Right forelimb (tissue), 1 donor: ENCODE results near the gene TMEM253.

Experiments
- DNase-seq: peaks from one replicate; pipeline ENCODE4 v3.0.0-alpha.2; 2018

TMEM253 gene

DNA sequence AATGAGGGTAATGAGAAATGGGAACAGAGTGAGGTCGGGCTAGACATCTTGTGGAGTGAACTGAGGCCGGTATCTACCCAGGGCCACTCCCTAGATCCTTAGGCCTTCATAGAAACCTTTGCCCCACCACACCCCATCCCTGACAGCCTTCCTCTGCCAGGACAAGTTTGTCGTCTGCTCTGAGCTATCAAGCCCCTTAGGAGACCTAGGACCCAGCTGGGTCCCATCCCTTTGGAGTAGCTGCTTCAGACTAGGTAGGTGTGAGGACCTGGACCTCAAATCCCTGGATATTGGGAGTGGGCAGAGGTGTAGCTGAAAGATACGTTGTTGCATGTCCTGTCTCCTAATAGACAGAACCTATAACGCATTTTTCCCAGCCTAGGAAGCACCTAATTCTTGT lies at the start of gene TMEM253:
Gene TMEM253, plus strand, starts transcription at position 136 of the 400 bp plus-strand sequence. CDS start 278 bp downstream, outside the sequence.
- DNase-seq, result no peak

DNA sequence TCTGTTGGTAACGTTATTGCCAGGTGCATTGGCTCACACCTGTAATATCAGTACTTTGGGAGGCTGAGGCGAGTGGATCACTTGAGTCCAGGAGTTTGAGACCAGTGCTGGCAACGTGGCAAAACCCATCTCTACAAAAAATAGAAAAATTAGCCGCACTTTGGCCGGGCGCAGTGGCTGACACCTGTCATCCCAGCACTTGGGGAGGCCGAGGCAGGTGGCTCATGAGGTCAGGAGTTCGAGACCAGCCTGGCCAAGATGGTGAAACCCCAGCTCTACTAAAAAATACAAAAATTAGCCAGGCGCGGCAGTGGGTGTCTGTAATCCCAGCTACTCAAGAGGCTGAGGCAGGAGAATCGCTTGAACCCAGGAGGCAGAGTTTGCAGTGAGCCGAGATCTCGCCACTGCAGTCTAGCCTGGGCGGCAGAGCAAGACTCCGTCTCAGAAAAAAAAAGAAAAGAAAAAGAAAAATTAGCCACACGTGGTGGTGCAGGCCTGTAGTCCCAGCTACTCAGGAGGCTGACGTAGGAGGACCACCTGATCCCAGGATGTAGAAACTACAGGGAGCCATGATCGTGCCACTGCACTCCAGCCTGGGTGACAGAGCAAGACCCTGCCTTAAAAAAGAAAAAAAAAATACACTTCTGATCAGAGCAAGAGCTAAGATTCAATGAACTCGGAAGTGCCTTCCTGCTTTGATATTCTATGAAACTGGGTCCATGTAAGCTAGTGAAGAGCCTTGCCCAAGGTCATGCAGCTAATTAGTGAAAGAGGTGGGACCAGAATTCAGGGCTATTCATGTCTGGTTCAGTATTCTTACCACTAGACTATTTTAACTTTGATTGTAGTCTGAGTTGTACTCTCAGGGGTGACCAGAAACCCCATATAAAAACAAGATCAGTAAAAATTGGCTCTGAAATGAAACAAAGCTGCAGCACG lies 47.4 kb upstream of the TMEM253 start:
- DNase-seq, result no peak

DNA sequence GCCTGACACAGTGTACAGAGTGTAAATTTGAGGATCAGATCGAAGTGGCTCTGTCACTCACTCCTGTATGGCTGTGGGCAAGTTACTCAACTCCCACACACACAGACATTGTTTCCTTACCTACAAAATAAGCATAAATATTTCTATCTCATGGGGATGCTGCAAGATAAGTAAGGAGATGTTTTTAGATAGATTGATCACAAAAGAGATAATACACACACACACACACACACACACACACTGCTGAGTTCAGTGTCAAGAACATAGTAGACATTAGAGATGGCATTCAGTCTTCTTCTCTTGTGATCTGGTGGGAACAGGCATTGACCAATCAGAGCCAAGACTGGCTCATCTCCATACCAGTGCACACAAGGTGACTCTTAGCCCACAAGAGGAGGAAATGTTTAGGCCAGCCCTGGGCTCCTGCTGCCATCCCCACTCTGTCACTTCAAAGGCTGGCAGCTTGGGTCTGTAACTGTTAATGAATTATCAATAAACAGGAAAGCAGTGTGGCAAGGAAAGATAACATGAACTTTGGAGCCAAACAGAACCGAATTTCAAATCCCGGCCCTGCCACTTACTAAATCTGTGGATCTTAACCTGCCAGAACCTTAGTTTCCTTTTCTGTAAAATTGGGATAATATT lies 46.6 kb upstream of the TMEM253 start:
- DNase-seq, result no peak

DNA sequence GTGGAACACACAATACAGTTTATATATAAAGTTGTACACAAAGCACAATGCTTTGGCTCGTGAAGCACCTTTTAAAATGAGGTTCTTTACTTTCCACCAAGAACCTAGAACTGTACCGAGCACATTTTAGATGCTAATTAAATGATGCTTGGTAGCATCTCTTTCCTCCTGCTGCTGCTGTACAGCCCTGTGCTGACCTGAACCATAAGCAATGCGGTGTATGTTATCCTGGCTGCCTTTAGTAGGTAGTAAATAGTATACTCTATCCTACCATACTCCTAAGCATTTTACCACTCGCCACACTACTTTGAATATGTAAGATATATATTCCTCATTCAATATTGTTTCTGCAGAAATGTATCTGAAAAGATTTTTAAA lies 46.1 kb upstream of the TMEM253 start:
- DNase-seq, result no peak

DNA sequence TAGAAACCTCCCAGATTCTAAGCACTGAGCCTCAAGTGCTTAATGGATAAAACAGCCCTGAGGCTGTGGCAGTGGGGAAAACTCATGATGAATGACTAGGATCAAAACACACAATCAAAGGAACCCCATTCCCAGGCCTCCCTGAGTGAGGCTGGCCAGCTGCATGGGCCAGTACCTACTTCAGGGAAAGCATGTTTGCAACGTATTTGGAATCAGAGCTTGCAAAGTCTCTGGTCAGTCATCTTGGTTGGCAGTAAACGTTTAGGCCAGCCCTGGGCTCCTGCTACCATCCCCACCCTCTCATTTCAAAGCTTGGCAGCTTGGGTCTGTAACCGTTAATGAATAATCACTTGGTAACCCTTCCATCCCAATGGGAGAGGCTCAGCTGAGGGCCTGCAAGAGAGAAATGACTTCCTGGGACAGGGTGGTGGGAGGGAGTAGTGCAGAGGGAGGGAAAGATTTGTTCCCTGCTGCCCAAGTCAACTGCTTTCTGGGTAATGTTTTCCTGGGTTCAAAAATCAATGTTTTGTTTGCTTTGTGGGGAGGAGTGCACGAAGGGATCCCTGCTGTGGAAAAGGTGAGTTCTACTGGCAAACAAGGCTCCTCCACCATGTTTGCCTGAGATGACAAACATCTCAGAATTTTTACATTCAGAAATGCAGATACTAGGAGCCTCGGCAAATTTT lies 45.3 kb upstream of the TMEM253 start:
- DNase-seq, result no peak

DNA sequence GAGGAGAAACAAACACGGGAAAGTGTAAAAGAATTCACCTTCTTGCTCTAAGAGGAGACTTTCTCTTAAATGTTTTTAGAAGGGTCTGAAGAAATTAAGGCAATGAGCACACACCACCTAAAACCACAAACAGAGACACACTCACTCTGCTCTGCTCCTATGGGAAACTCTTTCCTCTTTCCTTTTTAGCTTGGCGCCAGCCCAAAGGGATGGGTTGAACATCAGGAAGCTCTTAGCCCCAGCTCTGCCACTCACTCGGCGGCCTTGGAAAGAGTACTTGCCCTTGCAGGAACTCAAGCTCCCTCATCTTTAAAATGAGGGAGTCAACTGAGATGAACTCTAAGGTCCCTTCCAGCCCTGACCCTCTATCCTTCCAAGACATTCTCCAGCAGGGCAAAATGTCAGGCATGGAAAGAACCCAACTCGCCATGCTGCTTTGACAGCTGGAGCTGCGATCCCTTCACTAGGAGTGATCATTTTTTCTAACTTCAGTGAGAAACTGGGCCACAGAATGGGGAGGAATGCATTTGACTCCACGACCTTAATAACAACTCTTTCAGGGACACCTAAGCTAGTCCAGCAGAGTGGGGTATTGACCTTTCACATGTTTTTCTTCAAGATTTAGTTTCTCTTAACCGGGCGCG lies 44.2 kb upstream of the TMEM253 start:
- no peak for DNase-seq

DNA sequence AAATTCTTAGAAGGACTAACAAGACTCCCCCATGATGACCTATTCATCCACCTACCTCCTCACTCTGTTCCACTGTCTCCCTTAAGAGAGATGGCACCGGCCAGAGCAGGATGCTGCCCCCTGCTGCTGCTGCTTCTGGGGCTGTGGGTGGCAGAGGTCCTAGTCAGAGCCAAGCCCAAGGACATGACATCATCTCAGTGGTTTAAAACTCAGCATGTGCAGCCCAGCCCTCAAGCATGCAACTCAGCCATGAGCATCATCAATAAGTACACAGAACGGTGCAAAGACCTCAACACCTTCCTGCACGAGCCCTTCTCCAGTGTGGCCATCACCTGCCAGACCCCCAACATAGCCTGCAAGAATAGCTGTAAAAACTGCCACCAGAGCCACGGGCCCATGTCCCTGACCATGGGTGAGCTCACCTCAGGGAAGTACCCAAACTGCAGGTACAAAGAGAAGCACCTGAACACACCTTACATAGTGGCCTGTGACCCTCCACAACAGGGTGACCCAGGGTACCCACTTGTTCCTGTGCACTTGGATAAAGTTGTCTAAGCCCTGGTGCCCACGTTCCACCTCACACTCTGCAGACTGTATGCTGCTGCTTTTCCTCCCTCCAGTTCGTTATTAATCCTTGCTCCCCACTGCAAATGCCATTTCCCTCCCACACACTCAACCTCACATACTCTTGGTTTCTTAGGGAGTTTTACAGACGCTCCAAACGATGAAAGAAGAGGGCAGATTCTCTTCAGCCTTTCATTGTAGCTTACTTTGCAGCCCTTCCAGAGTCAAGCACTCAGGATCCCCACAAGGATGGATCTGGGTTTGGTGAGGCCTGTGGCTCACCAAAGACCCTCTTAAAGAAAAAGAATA lies 42.8 kb upstream of the TMEM253 start, which contains the start of gene RNASE8:
Gene RNASE8, plus strand, starts transcription at position 20 of the 873 bp plus-strand sequence. Its CDS starts 71 bp downstream, at position 91.
- no peak for DNase-seq

DNA sequence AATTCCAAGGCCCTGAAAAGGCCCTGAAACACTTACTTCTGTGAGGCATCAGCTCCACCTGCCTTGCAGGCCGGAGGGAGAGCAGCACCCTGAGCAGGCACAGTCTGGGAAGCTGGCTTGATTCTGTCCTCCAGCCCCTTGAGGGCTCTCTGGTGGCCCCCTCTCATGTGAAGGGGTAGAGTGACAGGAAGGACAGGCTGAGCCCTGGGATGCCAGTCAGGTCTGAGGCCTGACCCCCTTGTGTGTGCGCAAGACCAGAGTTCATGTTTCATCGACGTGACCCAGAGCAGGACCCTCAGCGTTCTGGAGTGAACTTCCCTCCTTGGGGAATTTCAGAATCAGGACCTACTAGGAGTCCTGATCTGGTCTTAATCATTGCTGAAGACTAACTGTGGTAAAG lies 42.0 kb upstream of the TMEM253 start:
- no peak for DNase-seq

DNA sequence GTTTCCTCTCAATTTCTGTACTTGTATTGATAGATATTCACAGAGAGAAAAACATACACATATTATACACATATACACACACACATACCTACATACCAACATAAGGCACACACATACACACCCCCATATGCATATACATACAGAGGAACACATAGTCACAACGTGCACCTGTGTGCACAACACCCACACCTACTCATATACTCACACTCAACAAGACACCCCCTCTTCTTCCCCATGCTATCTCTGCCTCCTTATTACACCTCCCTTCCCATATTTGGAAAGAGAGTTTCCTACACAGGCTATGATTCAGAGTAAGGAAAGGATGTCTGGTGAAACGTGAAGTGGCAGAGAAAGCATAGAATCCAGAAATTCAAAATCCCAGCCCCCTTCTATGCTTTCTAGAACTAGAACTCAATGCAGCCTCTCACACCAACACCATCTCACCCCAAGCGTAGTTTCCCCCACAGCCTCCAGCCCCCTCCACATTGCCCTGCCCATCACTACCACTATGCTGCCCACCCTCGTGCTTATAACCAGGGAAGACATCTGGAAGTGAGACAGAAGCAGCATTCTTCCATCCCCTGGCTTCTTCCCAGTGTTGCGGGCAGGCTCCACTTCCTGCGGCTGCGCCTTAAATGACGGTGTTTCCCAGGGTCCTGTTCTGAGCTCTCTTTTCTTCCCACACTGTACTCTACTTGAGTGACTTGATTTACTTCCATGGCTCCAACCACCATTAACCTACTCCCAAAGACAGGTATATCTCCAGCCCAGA lies 40.8 kb upstream of the TMEM253 start:
- DNase-seq, result no peak

DNA sequence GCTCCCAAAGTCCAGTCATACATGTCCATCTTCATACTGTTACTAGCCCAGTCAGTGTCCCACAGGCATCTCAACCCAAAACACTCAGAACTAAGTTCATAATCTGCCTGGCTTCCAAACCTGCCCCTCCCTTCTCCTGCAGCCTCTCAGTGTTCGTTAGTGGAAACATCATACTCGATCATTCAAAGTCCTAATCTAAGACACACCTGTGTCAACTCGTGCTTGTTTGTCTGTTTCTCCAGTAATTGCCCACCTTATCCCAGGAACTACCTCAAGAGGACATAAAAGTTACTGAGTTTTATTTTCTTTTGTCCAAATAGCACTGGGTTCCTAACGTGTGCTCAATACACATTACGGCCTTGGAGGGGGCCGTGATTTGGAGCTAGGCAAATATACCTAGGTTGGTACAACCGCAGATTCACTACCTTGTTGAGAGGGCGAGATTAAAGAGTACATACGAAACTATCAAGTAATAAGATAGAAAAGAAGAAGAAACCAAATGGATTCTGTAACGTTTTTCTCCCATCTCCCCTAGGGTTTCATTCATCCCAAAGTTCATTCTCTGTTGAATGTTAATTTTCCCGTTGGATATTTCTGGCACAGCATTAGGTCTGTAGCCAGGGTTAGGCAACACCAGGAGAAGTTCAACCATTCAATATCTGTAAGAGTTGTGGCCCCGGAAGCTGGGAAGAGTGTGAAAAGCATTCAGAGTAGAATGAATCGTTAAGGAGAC lies 40.1 kb upstream of the TMEM253 start:
- DNase-seq, result no peak

DNA sequence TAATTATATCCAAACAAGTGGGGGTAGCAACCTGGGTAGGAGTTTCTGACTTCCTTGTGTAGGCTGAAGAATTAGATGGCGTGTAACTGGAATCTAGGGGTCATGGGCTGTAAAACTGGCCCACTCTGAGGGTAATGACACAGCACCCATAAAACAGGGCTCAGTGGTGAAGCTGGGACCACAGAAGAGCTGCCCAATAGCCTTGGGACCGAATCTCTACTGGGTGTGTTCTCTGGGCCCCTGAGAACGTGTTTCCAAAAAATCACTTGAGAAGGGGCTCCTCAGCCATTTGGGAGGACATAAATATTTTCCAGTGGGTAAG lies 39.6 kb upstream of the TMEM253 start:
- no peak for DNase-seq

DNA sequence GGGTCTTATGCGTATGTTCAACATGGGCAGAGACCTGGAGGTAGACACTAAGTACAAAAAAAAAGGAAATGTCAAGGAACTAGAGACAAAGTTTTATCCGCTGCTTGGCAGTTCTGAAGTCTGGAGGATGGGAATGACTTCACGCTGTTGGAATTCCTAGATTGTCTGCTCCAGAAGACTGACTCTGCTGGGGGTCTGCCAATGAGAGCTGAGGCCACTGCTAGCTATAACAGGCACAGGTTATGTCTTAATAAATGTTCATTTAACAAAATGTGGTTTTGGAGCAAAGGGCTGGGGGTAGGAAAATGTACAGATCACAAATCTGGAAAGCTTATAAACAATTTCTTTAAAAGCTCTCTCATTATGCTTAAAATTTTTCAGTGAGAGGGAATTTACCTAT lies 37.4 kb upstream of the TMEM253 start:
- DNase-seq, result no peak

DNA sequence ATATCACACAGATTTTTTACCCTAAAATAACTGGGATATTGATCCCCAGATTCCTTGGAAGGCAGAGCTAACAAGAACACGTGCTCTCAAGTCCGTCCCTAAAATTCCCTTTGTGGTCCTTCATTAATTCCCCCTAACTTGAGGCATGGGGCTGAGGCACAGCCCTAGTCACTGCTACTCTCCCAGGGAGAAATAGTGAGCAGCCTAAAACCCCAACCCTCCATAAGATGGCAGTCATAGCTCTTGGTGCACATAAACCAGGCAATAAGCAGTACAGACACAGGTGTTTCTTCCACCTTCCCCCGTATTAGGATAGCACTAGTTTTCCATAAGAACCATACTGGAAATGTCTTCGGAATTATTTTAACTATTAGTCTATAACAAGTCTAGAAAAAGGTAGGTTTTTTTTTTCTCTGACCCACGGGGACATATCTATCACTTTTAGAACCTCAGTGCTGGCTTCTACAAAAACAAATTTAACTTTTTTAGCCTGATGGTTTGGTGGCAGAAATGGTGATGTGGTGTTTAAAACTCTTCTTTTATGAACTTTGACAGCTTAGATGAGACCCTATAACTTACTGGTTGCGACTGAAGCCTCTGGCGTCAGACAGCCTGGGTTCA lies 33.9 kb upstream of the TMEM253 start:
- no peak for DNase-seq

DNA sequence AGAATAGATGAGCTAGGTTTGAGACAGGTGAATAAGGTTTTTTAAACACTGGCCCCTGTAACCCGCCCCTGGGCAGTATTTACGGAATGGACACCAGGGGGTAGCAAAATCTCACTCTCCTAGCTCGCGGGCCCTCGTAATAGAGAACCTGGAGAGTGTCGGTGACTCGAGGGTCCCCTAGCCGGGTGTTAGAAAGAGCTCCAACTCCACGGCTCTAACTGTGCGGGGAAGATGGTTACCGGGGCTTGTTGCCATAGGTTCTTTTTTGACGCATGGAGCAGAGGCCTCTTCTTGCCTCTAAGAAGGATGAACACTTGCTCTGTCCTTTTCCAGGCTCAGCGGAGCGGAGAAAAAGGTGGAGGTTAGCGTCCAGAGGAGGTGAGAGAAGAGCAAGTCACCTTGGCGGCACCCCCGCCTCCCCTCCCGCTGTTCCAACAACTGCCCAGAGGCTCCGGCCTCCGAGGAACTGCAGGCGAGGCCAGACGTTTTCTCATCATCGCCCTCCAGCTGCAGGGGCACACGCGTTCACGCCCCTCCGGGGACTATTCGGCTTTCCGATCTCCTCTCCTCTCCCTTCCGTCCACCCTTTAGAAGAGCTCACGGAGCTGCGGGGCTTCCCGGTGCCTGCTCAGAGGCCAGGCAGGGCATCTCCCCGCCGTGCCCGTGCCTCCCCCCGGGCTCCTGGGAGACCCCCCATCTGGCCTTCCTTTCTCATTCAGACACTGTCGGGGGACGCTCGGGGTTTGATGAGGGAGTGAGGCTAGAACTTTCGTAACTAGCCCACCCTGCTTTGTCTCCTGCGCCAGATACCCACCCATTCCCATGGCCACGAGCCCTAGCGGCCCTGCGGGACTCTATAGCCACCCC lies 32.1 kb upstream of the TMEM253 start:
- peak; percentile 78 for DNase-seq

DNA sequence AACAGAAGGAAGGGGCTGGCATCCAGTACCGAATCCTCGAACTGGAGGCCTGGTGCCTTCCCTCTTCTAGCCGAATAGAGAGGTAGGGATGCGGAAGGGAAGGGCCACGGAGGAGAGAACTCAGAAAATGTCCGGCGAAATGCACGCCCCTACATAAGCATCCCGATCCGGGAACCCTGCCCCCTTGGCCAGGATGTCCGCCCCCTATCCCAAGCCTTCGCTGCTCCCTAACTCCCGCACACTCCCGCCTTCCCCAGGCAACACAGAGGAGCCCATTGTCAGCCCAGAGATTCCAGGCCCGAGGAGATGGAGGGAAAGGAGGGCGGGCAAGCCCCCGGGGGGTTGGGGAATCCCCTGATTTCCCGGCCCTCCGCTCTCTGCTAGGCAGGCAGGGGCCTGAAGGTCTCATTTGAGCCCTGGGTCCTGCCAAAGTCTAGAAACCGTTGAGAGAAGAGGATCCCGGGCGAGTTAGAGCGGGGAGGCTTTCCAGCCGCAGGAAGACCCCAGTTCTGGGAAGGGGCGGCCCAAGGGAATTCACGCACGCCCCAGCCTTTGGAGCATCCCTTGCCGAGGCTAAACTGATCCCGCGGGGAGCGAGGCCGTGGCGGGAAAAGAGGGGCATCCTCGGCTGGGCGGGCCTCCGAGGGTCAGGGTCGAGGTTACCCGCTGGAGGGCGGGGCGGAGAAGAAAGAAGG lies 31.3 kb upstream of the TMEM253 start:
- peak; percentile 88 for DNase-seq

DNA sequence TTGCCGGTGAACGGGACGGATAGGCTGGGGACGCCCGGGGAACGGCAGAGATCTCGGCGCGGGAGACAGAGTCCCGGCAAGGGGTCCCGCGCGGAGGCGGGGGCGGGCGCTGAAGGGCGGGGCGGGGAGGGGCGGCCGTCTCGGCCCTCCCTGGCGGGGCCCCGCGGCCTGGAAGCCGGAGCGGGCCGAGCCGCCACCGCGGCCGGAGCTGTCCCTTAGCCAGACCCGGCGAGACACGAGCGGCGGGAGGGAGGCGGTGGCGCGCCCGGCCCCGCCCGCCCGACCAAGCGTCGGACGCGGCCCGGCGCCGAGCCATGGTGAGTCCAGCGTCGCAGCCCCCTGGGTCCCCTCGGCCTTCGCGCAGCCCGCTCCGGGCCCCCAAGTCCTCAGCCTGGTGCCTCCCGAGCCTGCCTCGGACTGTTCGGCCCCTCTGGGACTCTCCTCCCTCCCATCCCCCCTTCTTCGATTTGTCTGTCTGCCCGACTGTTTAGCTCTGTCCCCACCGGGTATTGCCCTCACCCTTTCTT lies 30.7 kb upstream of the TMEM253 start, which contains the start of gene ARHGEF40:
Gene ARHGEF40, plus strand, starts transcription at position 222 of the 527 bp plus-strand sequence. Its CDS starts 93 bp downstream, at position 315.
- peak; percentile 86 for DNase-seq

DNA sequence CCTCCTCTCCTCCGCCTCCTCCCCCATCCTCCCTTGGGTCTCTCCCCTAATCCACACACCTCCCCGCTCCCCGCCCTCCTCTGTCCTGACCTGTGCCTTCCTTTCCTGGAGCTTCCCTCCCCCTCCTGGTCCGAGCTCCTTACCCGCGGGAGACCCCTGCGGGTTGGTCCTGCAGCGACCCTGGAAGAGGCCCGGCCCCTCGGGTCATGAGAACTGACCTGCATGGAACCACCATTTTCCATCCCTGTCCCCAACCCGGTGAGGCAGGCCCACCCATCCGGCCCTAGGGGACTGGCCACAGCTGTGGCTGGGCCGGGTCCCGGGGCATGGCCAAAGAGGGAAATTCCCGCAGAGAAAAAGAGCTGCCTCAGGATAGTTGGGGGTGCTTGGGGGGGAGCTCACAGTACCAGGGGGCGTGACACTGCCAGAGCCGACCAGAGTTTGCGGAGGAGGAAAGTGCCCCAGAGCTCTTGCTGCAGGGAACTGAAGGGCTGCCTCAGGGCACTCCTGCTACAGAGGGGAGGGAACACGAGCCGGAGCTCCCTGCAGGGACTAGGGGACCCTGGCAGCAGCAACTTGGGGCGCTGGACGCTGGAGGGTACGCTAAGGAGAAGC lies 30.1 kb upstream of the TMEM253 start:
- DNase-seq, result peak; percentile 80
